Stimulated activated CD4-positive, alpha-beta T cell treated with anti-CD3 and anti-CD28 coated beads, Interleukin-15, amount 100 ng/mL, for 48 hours (primary cell): ENCODE results near the gene NRBF2.
A peak's percentile ranks its signal among the peaks of the same experiment; 100 is the strongest.
"Not testable (repeated sequence)": the region's sequence is repeated elsewhere in the genome, so short reads cannot be mapped to it uniquely, and the experiment has no call there.

ENCODE experiments used
- DNase-seq, 2 donors: peaks; one replicate each; pipeline ENCODE4 v3.0.0-alpha.2; 2020; ENCODE audit warnings: low read depth in 2 of 2

The NRBF2 gene

GRCh38 chr10:63133056-63133820, at the start of gene NRBF2:
Gene NRBF2 (plus strand): TSS chr10:63133328. CDS start chr10:63133471, 143 bp downstream.
- DNase-seq, result peak; percentile 97

DNA sequence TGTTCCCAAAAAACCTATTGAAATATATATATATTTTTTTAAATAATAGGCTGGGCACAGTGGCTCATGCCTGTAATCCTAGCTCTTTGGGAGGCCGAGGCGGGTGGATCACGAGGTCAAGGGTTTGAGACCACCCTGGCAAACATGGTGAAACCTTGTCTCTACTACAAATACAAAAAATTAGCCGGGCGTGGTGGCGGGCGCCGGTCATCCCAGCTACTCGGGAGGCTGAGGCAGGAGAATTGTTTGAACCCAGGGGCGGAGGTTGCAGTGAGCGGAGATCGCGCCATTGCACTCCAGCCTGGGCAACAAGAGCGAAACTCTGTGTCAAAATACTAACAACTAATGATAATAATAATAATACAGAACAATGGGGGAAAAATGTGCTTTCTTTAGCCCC, 49.7 kb upstream of the NRBF2 start:
- DNase-seq, result not testable (repeated sequence)

DNA sequence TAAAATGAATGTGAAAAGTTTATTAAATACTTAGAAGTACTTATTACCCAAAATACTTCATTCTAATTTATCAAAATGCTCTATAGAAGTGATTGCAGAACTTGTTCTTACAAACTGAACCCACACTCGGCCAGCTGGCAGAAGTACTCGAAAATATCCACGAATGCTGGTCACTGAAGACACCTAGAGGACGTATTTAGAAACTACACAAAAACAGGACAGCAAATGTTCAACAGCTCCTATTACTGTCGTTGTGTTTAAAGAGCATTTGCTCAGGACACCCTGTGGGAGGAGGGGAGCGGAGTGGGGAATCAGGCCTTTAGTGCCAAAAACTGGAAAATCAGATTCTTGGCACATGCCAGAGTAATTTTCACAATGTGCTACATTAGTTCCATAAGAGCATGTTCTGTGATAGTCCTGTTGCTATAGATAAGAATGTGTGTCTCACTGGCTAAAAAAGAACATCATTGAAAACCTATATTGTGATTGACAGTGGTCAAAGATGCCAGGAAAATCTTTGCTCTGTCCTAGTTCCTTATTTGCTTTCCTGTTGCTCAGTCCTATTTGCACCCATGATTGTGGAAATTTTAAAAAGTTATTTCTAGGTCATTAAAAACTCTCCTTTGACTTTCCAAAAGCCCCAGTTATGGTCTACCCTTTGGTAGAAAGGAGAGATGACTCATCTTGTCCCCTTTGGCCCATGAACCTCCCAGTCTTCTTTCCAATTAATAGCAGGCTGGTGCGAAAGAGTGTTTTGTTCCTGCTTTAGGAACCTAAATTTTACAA, 49.0 kb upstream of the NRBF2 start:
- peak in 1 of 2 donors; percentile 6 for DNase-seq

DNA sequence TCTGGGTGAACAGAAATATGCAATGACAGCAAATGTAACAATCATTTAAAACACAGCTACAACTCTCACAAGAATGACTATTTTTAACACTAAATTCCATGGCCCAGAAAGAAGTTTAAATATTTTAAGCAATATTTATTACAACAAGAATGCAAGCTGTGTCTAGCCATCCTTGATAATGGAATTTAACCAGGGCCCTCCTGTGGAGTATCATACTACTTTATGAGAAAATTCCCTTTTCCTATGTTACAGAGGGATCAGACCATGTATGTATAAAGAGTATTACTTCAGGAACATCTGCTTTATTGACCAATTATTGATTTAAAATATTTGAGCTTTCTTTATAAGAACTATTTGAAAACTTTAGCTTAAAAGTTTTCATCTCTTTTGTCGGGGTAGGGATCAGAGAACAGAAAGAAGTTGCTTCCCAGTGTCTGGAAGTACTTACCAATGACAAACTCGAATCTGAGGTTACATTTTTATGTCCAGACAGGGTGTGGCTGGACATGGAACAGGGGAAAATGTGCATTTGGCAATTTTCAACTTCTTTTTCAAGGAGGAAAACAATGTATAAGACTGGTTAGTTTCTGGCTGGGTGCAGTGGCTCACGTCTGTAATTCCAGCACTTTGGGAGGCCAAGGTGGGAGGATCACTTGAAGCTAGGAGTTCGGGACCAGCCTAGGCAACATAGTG, 48.3 kb upstream of the NRBF2 start:
- DNase-seq, result no peak

- DNase-seq, result no peak
These were observed 39.9 kb upstream of the NRBF2 start for GRCh38 chr10:63093227-63093626.

GRCh38 chr10:63094405-63094804, 38.7 kb upstream of the NRBF2 start:
- DNase-seq, result no peak

- DNase-seq, result no peak
These were observed 38.2 kb upstream of the NRBF2 start for GRCh38 chr10:63094881-63095280.

GRCh38 chr10:63099734-63100133, 33.4 kb upstream of the NRBF2 start:
- no peak for DNase-seq

GRCh38 chr10:63101091-63101490, 32.0 kb upstream of the NRBF2 start:
- DNase-seq, result not testable (repeated sequence)

- DNase-seq, result not testable (repeated sequence)
These were observed 30.7 kb upstream of the NRBF2 start for GRCh38 chr10:63102279-63102883.

GRCh38 chr10:63103178-63103577, 29.9 kb upstream of the NRBF2 start:
- not testable (repeated sequence) for DNase-seq

- peak; percentile 37 to 46 for DNase-seq
These were observed 29.1 kb upstream of the NRBF2 start for GRCh38 chr10:63103971-63104409.

GRCh38 chr10:63105225-63106110, 27.7 kb upstream of the NRBF2 start:
- no peak for DNase-seq

- DNase-seq, result no peak
These were observed 26.9 kb upstream of the NRBF2 start for GRCh38 chr10:63106111-63106755.

DNA sequence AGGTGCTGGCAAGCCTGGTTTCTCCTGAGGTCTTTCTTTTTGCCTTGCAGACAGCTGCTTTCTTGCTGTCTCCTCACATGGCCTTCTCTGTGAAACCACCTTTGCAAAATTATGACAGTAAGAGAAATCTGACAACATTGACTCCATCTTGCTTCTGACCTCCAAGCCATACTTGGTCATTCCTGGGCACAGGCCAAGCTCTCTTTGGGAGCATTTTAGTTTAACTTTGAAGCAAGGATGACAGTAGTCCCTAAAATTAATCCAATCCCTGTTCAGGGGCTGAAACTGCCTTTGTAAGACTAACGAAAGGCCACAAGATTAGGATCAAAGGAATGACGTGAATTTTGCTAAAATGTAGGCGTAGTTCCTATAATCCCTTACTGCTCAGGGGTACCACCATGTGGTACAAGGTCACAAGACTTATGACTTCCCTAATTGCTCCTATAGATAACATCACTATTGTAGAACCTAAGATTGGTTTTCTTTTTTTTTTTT, 25.1 kb upstream of the NRBF2 start:
- no peak for DNase-seq

- no peak for DNase-seq
These were observed 22.2 kb upstream of the NRBF2 start for GRCh38 chr10:63110940-63111339.

- DNase-seq, result no peak
These were observed 18.9 kb upstream of the NRBF2 start for GRCh38 chr10:63114031-63114814.

GRCh38 chr10:63115732-63116383, 17.3 kb upstream of the NRBF2 start:
- no peak for DNase-seq
